HG02623 (cell line): ENCODE results near the gene ADAD2.

Experiments
- ATAC-seq: cut with Tn5 transposase; IDR thresholded peaks from one replicate; pipeline ENCODE4 v1.9.1; 2021; ENCODE audit warnings: moderate library complexity; ENCODE audit not compliant: unreplicated experiment

ADAD2 gene

GRCh38 chr16:84176192-84177053 lies 14.5 kb upstream of the ADAD2 start:
- ATAC-seq, result no peak

GRCh38 chr16:84177741-84178073 lies 13.2 kb upstream of the ADAD2 start:
- ATAC-seq, result no peak

GRCh38 chr16:84178146-84178765 lies 12.7 kb upstream of the ADAD2 start:
- ATAC-seq, result no peak

GRCh38 chr16:84178892-84179611 lies 11.9 kb upstream of the ADAD2 start:
- ATAC-seq, result no peak

GRCh38 chr16:84179612-84180320 lies 11.2 kb upstream of the ADAD2 start:
- ATAC-seq, result no peak

GRCh38 chr16:84180519-84181140 lies 10.3 kb upstream of the ADAD2 start:
- no peak for ATAC-seq

- no peak for ATAC-seq
These were observed 9.6 kb upstream of the ADAD2 start for GRCh38 chr16:84181144-84181915.

GRCh38 chr16:84182104-84182503 lies 8.9 kb upstream of the ADAD2 start:
- ATAC-seq, result no peak

GRCh38 chr16:84182680-84183571 lies 8.0 kb upstream of the ADAD2 start:
- ATAC-seq, result no peak

GRCh38 chr16:84183572-84183875 lies 7.4 kb upstream of the ADAD2 start:
- ATAC-seq, result no peak

GRCh38 chr16:84183911-84184591 lies 6.9 kb upstream of the ADAD2 start:
- ATAC-seq, result no peak

GRCh38 chr16:84184775-84185174 lies 6.2 kb upstream of the ADAD2 start:
- no peak for ATAC-seq

- peak; percentile 98 for ATAC-seq
These were observed 4.1 kb upstream of the ADAD2 start, which contains the start of gene TAF1C for GRCh38 chr16:84186685-84187437. TAF1C (minus strand) TSS chr16:84187057; CDS start chr16:84184988, 2,069 bp downstream.

GRCh38 chr16:84191466-84191865 lies 509 bp downstream of the ADAD2 start:
- no peak for ATAC-seq

GRCh38 chr16:84193480-84193879 lies 2.5 kb downstream of the ADAD2 start:
- ATAC-seq, result no peak

- ATAC-seq, result no peak
These were observed 3.1 kb downstream of the ADAD2 start for GRCh38 chr16:84194018-84194417.

- ATAC-seq, result no peak
These were observed 3.7 kb downstream of the ADAD2 start for GRCh38 chr16:84194470-84195200.
